ENCODE results near the gene PRPF6. TPM values are rescaled to one million over a fixed set of nuclear protein-coding genes. Genes with fewer than 3 reads are reported as not detected.

PRPF6 gene
- polyA plus RNA-seq, 1 donor from 2014 or later = 91.9 TPM

DNA sequence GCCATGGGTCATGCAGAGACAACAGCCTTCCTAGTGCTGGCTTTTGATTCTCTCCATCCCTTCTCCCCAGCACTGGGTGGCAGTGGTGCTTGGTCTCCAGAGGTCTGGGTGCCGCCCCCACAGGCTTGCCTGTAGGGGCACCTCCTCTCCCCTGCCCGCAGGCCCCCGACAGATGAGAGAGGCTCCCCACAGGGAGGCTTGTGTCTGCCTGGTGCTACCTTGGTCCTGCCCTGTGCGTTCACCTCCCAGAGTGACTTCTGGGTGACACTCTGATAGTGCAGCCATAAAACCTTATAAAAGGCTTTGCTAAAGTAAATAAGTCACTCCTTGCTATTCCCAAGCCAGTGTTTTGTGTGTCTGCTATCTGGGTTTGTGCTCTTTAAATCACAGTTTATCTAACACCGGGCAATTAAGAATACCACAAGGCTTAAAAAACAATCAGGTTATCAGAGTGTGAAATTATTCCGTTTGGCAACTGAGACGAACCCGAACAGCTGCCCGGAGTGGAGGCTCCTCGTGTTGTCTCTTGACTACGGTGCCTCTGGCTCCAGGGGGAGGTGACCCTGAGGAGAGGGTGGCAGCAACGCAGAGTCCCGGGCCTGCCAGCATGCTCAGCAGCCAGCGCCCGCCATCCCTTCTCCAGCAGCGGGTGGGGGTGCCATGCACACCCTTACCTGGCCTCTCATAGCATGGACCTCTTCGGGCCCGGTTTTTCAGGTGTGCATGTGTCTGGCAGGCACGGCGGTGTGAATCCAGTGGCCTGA is 49.6 kb downstream of the PRPF6 start:
- H3K36me3 ChIP-seq (ENCODE audit: insufficient read depth, low read length) = peaks cover 8% of the 10 kb centered on the region

DNA sequence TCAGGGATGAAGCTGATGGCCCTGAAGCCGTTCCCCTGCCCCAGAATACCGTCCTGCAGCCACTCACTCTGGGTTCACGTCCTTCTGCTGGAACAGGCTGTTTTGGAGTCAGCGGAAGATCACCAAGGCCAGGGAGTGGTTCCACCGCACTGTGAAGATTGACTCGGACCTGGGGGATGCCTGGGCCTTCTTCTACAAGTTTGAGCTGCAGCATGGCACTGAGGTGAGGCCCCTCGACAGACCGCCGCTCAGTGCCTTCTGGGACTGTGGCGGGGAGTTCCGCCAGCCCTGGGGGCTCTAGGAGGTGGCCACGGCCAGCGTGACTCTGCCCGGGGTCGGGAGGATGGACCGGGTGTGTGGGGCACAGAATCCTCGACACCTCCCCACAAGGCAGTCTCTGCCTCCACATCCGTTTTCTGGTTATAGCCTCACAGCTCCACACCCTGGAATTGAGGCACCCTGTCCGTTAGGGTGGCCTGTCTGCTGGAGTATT is 50.9 kb downstream of the PRPF6 start:
- Histone ChIP-seq H3K27ac (ENCODE audit: low read length) (no peak overlapping the region), H3K9ac (ENCODE audit: low read length) (no peak overlapping the region), H3K9me2 (ENCODE audit: insufficient read depth, low read length) (no peaks in the 10 kb centered on the region), H2AFZ (ENCODE audit: low read depth, low read length) (no peak overlapping the region), H3K36me3 (ENCODE audit: insufficient read depth, low read length) (peaks cover 6% of the 10 kb centered on the region), H3K27me3 (ENCODE audit: insufficient read depth, low read depth, low read length) (peaks cover 1% of the 10 kb centered on the region), H3F3A (ENCODE audit: insufficient read depth, low read length, poor library complexity, severe bottlenecking) (no peaks in the 10 kb centered on the region), H3K4me2 (ENCODE audit: low read length) (no peak overlapping the region), H4K20me1 (ENCODE audit: insufficient read depth) (no peaks in the 10 kb centered on the region), H3K9me3 (ENCODE audit: low read length) (no peaks in the 10 kb centered on the region), H3K79me2 (replicated peaks; ENCODE audit: insufficient read depth, low read length) (no peaks in the 10 kb centered on the region), H3K4me3 (ENCODE audit: low read length) (no peak overlapping the region)
- TF ChIP-seq RAD21 (conservative IDR thresholded peaks at IDR 0.05) (no peak), SMC3 (conservative IDR thresholded peaks at IDR 0.05; ENCODE audit: poor library complexity) (no peak), POLR2AphosphoS5 (IDR thresholded peaks at IDR 0.05) (no peak), EZH2 (IDR thresholded peaks at IDR 0.05; ENCODE audit: borderline replicate concordance, insufficient read depth, low read length, poor library complexity, severe bottlenecking) (no peak), TAF1 (IDR thresholded peaks at IDR 0.05; ENCODE audit: low read depth) (no peak), MXI1 (conservative IDR thresholded peaks at IDR 0.05; ENCODE audit: poor library complexity, severe bottlenecking) (no peak), EP300 (conservative IDR thresholded peaks at IDR 0.05; ENCODE audit: poor library complexity, severe bottlenecking) (no peak)
- TF ChIP-seq, protein P1, sequence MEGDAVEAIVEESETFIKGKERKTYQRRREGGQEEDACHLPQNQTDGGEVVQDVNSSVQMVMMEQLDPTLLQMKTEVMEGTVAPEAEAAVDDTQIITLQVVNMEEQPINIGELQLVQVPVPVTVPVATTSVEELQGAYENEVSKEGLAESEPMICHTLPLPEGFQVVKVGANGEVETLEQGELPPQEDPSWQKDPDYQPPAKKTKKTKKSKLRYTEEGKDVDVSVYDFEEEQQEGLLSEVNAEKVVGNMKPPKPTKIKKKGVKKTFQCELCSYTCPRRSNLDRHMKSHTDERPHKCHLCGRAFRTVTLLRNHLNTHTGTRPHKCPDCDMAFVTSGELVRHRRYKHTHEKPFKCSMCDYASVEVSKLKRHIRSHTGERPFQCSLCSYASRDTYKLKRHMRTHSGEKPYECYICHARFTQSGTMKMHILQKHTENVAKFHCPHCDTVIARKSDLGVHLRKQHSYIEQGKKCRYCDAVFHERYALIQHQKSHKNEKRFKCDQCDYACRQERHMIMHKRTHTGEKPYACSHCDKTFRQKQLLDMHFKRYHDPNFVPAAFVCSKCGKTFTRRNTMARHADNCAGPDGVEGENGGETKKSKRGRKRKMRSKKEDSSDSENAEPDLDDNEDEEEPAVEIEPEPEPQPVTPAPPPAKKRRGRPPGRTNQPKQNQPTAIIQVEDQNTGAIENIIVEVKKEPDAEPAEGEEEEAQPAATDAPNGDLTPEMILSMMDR (IDR thresholded peaks at IDR 0.05; ENCODE audit: poor library complexity, severe bottlenecking) = no peak
- TF ChIP-seq, protein P2, sequence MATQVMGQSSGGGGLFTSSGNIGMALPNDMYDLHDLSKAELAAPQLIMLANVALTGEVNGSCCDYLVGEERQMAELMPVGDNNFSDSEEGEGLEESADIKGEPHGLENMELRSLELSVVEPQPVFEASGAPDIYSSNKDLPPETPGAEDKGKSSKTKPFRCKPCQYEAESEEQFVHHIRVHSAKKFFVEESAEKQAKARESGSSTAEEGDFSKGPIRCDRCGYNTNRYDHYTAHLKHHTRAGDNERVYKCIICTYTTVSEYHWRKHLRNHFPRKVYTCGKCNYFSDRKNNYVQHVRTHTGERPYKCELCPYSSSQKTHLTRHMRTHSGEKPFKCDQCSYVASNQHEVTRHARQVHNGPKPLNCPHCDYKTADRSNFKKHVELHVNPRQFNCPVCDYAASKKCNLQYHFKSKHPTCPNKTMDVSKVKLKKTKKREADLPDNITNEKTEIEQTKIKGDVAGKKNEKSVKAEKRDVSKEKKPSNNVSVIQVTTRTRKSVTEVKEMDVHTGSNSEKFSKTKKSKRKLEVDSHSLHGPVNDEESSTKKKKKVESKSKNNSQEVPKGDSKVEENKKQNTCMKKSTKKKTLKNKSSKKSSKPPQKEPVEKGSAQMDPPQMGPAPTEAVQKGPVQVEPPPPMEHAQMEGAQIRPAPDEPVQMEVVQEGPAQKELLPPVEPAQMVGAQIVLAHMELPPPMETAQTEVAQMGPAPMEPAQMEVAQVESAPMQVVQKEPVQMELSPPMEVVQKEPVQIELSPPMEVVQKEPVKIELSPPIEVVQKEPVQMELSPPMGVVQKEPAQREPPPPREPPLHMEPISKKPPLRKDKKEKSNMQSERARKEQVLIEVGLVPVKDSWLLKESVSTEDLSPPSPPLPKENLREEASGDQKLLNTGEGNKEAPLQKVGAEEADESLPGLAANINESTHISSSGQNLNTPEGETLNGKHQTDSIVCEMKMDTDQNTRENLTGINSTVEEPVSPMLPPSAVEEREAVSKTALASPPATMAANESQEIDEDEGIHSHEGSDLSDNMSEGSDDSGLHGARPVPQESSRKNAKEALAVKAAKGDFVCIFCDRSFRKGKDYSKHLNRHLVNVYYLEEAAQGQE (IDR thresholded peaks at IDR 0.05; ENCODE audit: borderline replicate concordance) = no peak

More for the DNA sequence above, 49.6 kb downstream of the PRPF6 start:
- H3K4me2 ChIP-seq (ENCODE audit: low read length) = no peak overlapping the region
- H3K79me2 ChIP-seq (replicated peaks; ENCODE audit: insufficient read depth, low read length) = no peaks in the 10 kb centered on the region
- H3K9me3 ChIP-seq (ENCODE audit: low read length) = no peaks in the 10 kb centered on the region
- no peak overlapping the region for H2AFZ ChIP-seq (ENCODE audit: low read depth, low read length)
- no peak overlapping the region for H3K4me3 ChIP-seq (ENCODE audit: low read length)
- H3K27ac ChIP-seq (ENCODE audit: low read length) = no peak overlapping the region
- no peaks in the 10 kb centered on the region for H3F3A ChIP-seq (ENCODE audit: insufficient read depth, low read length, poor library complexity, severe bottlenecking)
- TF ChIP-seq RAD21 (conservative IDR thresholded peaks at IDR 0.05) = no peak
- no peak for TF ChIP-seq POLR2AphosphoS5 (IDR thresholded peaks at IDR 0.05)
- TF ChIP-seq, protein P2 (IDR thresholded peaks at IDR 0.05; ENCODE audit: borderline replicate concordance) = no peak
- TF ChIP-seq, protein P1 (IDR thresholded peaks at IDR 0.05; ENCODE audit: poor library complexity, severe bottlenecking) = no peak
- TF ChIP-seq TAF1 (IDR thresholded peaks at IDR 0.05; ENCODE audit: low read depth) = no peak
- TF ChIP-seq MXI1 (conservative IDR thresholded peaks at IDR 0.05; ENCODE audit: poor library complexity, severe bottlenecking) = no peak
- TF ChIP-seq SMC3 (conservative IDR thresholded peaks at IDR 0.05; ENCODE audit: poor library complexity) = no peak
- TF ChIP-seq EZH2 (IDR thresholded peaks at IDR 0.05; ENCODE audit: borderline replicate concordance, insufficient read depth, low read length, poor library complexity, severe bottlenecking) = no peak
- no peaks in the 10 kb centered on the region for H3K27me3 ChIP-seq (ENCODE audit: insufficient read depth, low read depth, low read length)
- no peaks in the 10 kb centered on the region for H4K20me1 ChIP-seq (ENCODE audit: insufficient read depth)
- H3K9ac ChIP-seq (ENCODE audit: low read length) = no peak overlapping the region
- H3K9me2 ChIP-seq (ENCODE audit: insufficient read depth, low read length) = no peaks in the 10 kb centered on the region
